Measurements from ENCODE around the gene ZNF783.
"Not testable (repeated sequence)": the region's sequence is repeated elsewhere in the genome, so short reads cannot be mapped to it uniquely, and the experiment has no call there.

GRCh38 chr7:149274424-149274823, 12.4 kb downstream of the ZNF783 start:
- TF ChIP-seq CTCF, POLR2A (IDR thresholded peaks at IDR 0.05): not testable (repeated sequence)

Measured in prostate gland (tissue), 2 donors.